ENCODE data around the gene SIAH2. TPM values are rescaled to one million over a fixed set of nuclear protein-coding genes. Genes with fewer than 3 reads are reported as not detected.

SIAH2 gene
- total and polyA plus RNA-seq, 2 of the 8 experiments (the other 6 are each of a cell fraction or from before 2014, with no cell fraction given) = 23.9 to 34.2 TPM

DNA sequence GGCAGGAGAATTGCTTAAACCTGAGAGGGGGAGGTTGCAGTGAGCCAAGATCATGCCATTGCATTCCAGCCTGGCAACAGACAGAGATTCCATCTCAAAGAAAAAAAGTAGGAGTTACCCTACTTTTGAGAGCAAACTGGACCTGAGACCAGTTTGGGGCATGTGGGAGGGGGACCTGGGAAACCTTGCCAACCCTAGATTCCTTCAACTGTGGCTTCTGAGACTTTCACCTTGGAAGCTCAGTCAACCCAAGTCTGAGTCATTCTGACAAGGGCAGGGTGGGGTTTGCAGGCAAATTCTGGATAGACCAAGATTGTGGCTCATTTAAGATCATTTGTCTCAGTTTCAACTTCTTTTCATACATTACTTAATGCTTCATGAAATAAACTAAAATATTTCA, 23.8 kb upstream of the SIAH2 start (continued):
- TF ChIP-seq, protein P1, sequence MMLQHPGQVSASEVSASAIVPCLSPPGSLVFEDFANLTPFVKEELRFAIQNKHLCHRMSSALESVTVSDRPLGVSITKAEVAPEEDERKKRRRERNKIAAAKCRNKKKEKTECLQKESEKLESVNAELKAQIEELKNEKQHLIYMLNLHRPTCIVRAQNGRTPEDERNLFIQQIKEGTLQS (IDR thresholded peaks at IDR 0.05; ENCODE audit: insufficient read depth, low read depth, low read length) = no peak
- TF ChIP-seq, protein P2, sequence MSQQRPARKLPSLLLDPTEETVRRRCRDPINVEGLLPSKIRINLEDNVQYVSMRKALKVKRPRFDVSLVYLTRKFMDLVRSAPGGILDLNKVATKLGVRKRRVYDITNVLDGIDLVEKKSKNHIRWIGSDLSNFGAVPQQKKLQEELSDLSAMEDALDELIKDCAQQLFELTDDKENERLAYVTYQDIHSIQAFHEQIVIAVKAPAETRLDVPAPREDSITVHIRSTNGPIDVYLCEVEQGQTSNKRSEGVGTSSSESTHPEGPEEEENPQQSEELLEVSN (IDR thresholded peaks at IDR 0.05) = no peak
- no peak for TF ChIP-seq JUN (IDR thresholded peaks at IDR 0.05; ENCODE audit: low read depth, low read length)
- no peak for TF ChIP-seq POLR2A (IDR thresholded peaks at IDR 0.05; ENCODE audit: control extremely low read depth in 1 of 2, low read depth in 2 of 2, low read length in 2 of 2)
- TF ChIP-seq SIRT6 (IDR thresholded peaks at IDR 0.05; ENCODE audit: low read length) = no peak
